Esophagus squamous epithelium (tissue), 5 donors: ENCODE data around the gene R3HCC1L. TPM values are rescaled to one million over a fixed set of nuclear protein-coding genes. Genes with fewer than 3 reads are reported as not detected.

Experiments used
- DNase-seq: peaks from one replicate; lab custom pipeline; 2025; lab: John Stamatoyannopoulos, UW
- H3K27ac ChIP-seq, 4 donors: fragments of 200-600 bp; sonication (generic); one replicate each; pipeline ENCODE4 v1.5.1; 2016 to 2019; ENCODE audit warnings: mild to moderate bottlenecking in 1 of 4
- H3K27me3 ChIP-seq, 4 donors: fragments of 200-600 bp; sonication (generic); 1 replicate in 3 of 4; 2 replicates in 1 of 4; pipeline versions ENCODE4 v1.5.1 to v1.6.0; 2017 to 2021; ENCODE audit warnings: antibody characterized with exemption in 1 of 4
- H3K36me3 ChIP-seq, 3 donors: fragments of 200-600 bp; sonication (generic); one replicate each; pipeline ENCODE4 v1.5.1; 2016 to 2019
- H3K4me1 ChIP-seq, 3 donors: fragments of 200-600 bp; sonication (generic); one replicate each; pipeline ENCODE4 v1.5.1; 2017 to 2019
- H3K4me3 ChIP-seq, 4 donors: fragments of 200-600 bp; sonication (generic); 1 replicate in 3 of 4; 2 replicates in 1 of 4; pipeline ENCODE4 v1.5.1; 2016 to 2019; ENCODE audit warnings: mild to moderate bottlenecking in 2 of 4, moderate library complexity in 1 of 4
- H3K9me3 ChIP-seq, 3 donors: fragments of 200-600 bp; sonication (generic); one replicate each; pipeline ENCODE4 v1.5.1; 2016 to 2019
- CTCF ChIP-seq, 6 experiments: fragments of 450-650 bp in 4 of 6; fragments of 200-600 bp in 2 of 6; sonication (generic) in 2 of 6; IDR thresholded peaks; one replicate each; pipeline ENCODE4 v1.5.1; 2016 to 2019; ENCODE audit warnings: antibody characterized with exemption in 6 of 6, mild to moderate bottlenecking in 4 of 6, moderate library complexity in 4 of 6
- POLR2A ChIP-seq, 4 donors: fragments of 450-650 bp; IDR thresholded peaks; one replicate each; pipeline ENCODE4 v1.6.1; 2017; ENCODE audit warnings: antibody characterized with exemption in 4 of 4, mild to moderate bottlenecking in 4 of 4, moderate library complexity in 3 of 4
- WGBS, 2 donors: methylation state at CpG; one replicate each; pipeline ENCODE4 v1.1.5; 2018; 5-methylcytosine and 5-hydroxymethylcytosine counted together
- intact Hi-C: fragments of 100-400 bp; cut with DNase I; formaldehyde crosslinking; loops from one replicate; pipeline ENCODE4 v1.15.0; 2022
- total RNA-seq, 4 donors: library from RNA; depleted of rRNA; stranded (reverse); fragments of >200 nt; gene quantifications; one replicate each; pipeline ENCODE4 v1.1.0, GENCODE V29; 2016
- donor health status: DM: yes; HTN: yes; CAD: no.

R3HCC1L gene
- total RNA-seq, 4 donors from 2014 or later = 5.5 to 12.5 (median 10.1) TPM

- H3K36me3 ChIP-seq = peaks cover 0 to 32% (median 0%) of the 10 kb centered on the region in 3 donors
- no peak overlapping the region for H3K4me3 ChIP-seq
- no peaks in the 10 kb centered on the region for H3K27me3 ChIP-seq
- H3K27ac ChIP-seq = no peak overlapping the region
- TF ChIP-seq POLR2A (IDR thresholded peaks at IDR 0.05) = no peak
- DNase-seq = no peak
- 64 to 71% methylated on average over 1 of the region's 1 CpG for WGBS, 2 donors
- H3K9me3 ChIP-seq = peaks cover 0 to 8% (median 0%) of the 10 kb centered on the region in 3 donors
- no peaks in the 10 kb centered on the region for H3K4me1 ChIP-seq
- intact Hi-C loops = no loop called here
Observed at GRCh38 chr10:98195120-98195519, 60.7 kb downstream of the R3HCC1L start.

- intact Hi-C loops = no loop called here
- Histone ChIP-seq H3K4me1 (no peaks in the 10 kb centered on the region), H3K36me3 (peaks cover 0 to 26% (median 0%) of the 10 kb centered on the region in 3 donors), H3K27me3 (no peaks in the 10 kb centered on the region), H3K9me3 (peaks cover 0 to 8% (median 0%) of the 10 kb centered on the region in 3 donors), H3K27ac (no peak overlapping the region), H3K4me3 (no peak overlapping the region)
- WGBS, 2 donors = 74 to 80% methylated on average over 6 of the region's 6 CpGs
- TF ChIP-seq CTCF (IDR thresholded peaks at IDR 0.05) (no peak), POLR2A (IDR thresholded peaks at IDR 0.05) (no peak)
- no peak for DNase-seq
Observed at GRCh38 chr10:98196985-98197384, 62.5 kb downstream of the R3HCC1L start.

GRCh38 chr10:98201760-98202159 is 67.3 kb downstream of the R3HCC1L start:
- H3K27me3 ChIP-seq = no peaks in the 10 kb centered on the region
- H3K4me1 ChIP-seq = no peaks in the 10 kb centered on the region
- 83 to 89% methylated on average over 5 of the region's 5 CpGs for WGBS, 2 donors
- H3K36me3 ChIP-seq = no peaks in the 10 kb centered on the region
- H3K9me3 ChIP-seq = no peaks in the 10 kb centered on the region
- intact Hi-C loops = no loop called here
- no peak overlapping the region for H3K4me3 ChIP-seq
- TF ChIP-seq CTCF (IDR thresholded peaks at IDR 0.05) = no peak
- no peak for TF ChIP-seq POLR2A (IDR thresholded peaks at IDR 0.05)
- H3K27ac ChIP-seq = no peak overlapping the region
- no peak for DNase-seq

GRCh38 chr10:98202378-98202777 is 67.9 kb downstream of the R3HCC1L start:
- intact Hi-C loops = no loop called here

GRCh38 chr10:98205351-98205750 is 70.9 kb downstream of the R3HCC1L start:
- no peak for DNase-seq
- H3K36me3 ChIP-seq = peaks cover 0 to 30% (median 0%) of the 10 kb centered on the region in 3 donors
- no peaks in the 10 kb centered on the region for H3K9me3 ChIP-seq
- no peak overlapping the region for H3K27ac ChIP-seq
- H3K4me1 ChIP-seq = no peaks in the 10 kb centered on the region
- 90 to 91% methylated on average over 2 of the region's 2 CpGs for WGBS, 2 donors
- no peaks in the 10 kb centered on the region for H3K27me3 ChIP-seq
- H3K4me3 ChIP-seq = no peak overlapping the region
- intact Hi-C loops = no loop called here
- TF ChIP-seq CTCF (IDR thresholded peaks at IDR 0.05) (no peak), POLR2A (IDR thresholded peaks at IDR 0.05) (no peak)

More at GRCh38 chr10:98202378-98202777, 67.9 kb downstream of the R3HCC1L start:
- Histone ChIP-seq H3K27me3 (no peaks in the 10 kb centered on the region), H3K4me3 (no peak overlapping the region), H3K27ac (no peak overlapping the region), H3K36me3 (peaks cover 0 to under 1% (median 0%) of the 10 kb centered on the region in 3 donors), H3K4me1 (no peaks in the 10 kb centered on the region), H3K9me3 (no peaks in the 10 kb centered on the region)
- TF ChIP-seq CTCF (IDR thresholded peaks at IDR 0.05) (no peak), POLR2A (IDR thresholded peaks at IDR 0.05) (no peak)
- WGBS, 2 donors = 88 to 95% methylated on average over 8 of the region's 8 CpGs
- DNase-seq = no peak

GRCh38 chr10:98208925-98209324 is 74.5 kb downstream of the R3HCC1L start:
- TF ChIP-seq CTCF (IDR thresholded peaks at IDR 0.05) = no peak
- Histone ChIP-seq H3K36me3 (peaks cover 0 to 39% (median 0%) of the 10 kb centered on the region in 3 donors), H3K4me3 (no peak overlapping the region), H3K27ac (no peak overlapping the region), H3K27me3 (no peaks in the 10 kb centered on the region), H3K4me1 (peaks cover 0 to 25% (median 0%) of the 10 kb centered on the region in 3 donors), H3K9me3 (no peaks in the 10 kb centered on the region)
- intact Hi-C loops = no loop called here
- 92 to 100% methylated on average over 2 of the region's 2 CpGs for WGBS, 2 donors
- DNase-seq = no peak
